Ascending aorta (tissue), 2 donors: ENCODE data around the gene TECPR1. TPM values are rescaled to one million over a fixed set of nuclear protein-coding genes. Genes with fewer than 3 reads are reported as not detected.

Experiments
- DNase-seq, 2 donors: peaks; one replicate each; pipeline ENCODE4 v3.0.0-alpha.2; 2019; ENCODE audit warnings: low spot score in 2 of 2
- H3K27ac ChIP-seq, 2 donors: fragments of 200-600 bp; sonication (generic); one replicate each; pipeline ENCODE4 v1.5.1; 2016 to 2017; ENCODE audit warnings: mild to moderate bottlenecking in 1 of 2
- H3K27me3 ChIP-seq: fragments of 200-600 bp; sonication (generic); one replicate; pipeline ENCODE4 v1.5.1; 2017
- H3K36me3 ChIP-seq, 2 donors: fragments of 200-600 bp; sonication (generic); one replicate each; pipeline ENCODE4 v1.5.1; 2016
- H3K4me1 ChIP-seq, 2 donors: fragments of 200-600 bp; sonication (generic); one replicate each; pipeline ENCODE4 v1.5.1; 2016 to 2017; ENCODE audit warnings: mild to moderate bottlenecking in 1 of 2
- H3K4me3 ChIP-seq, 2 donors: fragments of 200-600 bp; sonication (generic); one replicate each; pipeline ENCODE4 v1.5.1; 2016 to 2017; ENCODE audit warnings: mild to moderate bottlenecking in 1 of 2
- H3K9me3 ChIP-seq, 2 donors: fragments of 200-600 bp; sonication (generic); one replicate each; pipeline ENCODE4 v1.5.1; 2016
- intact Hi-C: fragments of 100-400 bp; cut with DNase I; formaldehyde crosslinking; loops from one replicate; pipeline ENCODE4 v1.15.1; 2023
- total RNA-seq: library from RNA; depleted of rRNA; stranded (reverse); fragments of >200 nt; gene quantifications from one replicate; pipeline ENCODE4 v1.1.0, GENCODE V29; 2016
- TF ChIP-seq, protein P1 (sequence below), 3 experiments: fragments of 200-600 bp in 2 of 3; fragments of 450-650 bp in 1 of 3; sonication (generic) in 2 of 3; IDR thresholded peaks; one replicate each; pipeline ENCODE4 v1.5.1; 2016 to 2019; ENCODE audit warnings: antibody characterized with exemption in 3 of 3, mild to moderate bottlenecking in 1 of 3, moderate library complexity in 1 of 3

TECPR1 gene
- total RNA-seq, 1 donor from 2014 or later: 28.1 TPM

DNA sequence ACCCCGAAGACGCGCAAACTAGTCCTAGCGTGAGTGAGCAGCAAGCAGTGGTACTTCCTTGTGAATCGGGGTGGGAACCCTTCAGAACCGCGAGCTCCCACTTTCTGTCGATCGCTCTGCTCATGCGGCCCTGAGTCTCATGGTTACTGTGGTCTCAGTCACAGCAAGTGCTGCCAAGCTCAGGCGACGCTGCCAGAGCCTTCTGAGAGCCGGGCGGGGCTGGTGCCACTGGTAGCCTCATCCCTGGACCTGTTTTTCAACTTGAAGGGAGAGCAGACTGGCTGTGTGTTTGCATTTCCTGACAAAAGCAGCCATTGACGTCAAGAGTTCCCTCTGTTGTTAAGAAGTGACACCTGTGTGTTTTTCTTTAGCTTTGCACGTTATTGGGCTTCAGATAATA lies 73.7 kb downstream of the TECPR1 start:
- H3K4me3 ChIP-seq: no peak overlapping the region
- TF ChIP-seq, protein P1, sequence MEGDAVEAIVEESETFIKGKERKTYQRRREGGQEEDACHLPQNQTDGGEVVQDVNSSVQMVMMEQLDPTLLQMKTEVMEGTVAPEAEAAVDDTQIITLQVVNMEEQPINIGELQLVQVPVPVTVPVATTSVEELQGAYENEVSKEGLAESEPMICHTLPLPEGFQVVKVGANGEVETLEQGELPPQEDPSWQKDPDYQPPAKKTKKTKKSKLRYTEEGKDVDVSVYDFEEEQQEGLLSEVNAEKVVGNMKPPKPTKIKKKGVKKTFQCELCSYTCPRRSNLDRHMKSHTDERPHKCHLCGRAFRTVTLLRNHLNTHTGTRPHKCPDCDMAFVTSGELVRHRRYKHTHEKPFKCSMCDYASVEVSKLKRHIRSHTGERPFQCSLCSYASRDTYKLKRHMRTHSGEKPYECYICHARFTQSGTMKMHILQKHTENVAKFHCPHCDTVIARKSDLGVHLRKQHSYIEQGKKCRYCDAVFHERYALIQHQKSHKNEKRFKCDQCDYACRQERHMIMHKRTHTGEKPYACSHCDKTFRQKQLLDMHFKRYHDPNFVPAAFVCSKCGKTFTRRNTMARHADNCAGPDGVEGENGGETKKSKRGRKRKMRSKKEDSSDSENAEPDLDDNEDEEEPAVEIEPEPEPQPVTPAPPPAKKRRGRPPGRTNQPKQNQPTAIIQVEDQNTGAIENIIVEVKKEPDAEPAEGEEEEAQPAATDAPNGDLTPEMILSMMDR (IDR thresholded peaks at IDR 0.05): no peak
- no peak for DNase-seq
- peaks cover 11 to 16% of the 10 kb centered on the region in 2 donors for H3K36me3 ChIP-seq
- intact Hi-C loops: no loop called here
- H3K9me3 ChIP-seq: no peaks in the 10 kb centered on the region
- H3K27ac ChIP-seq: no peak overlapping the region
- no peaks in the 10 kb centered on the region for H3K27me3 ChIP-seq
- no peaks in the 10 kb centered on the region for H3K4me1 ChIP-seq

DNA sequence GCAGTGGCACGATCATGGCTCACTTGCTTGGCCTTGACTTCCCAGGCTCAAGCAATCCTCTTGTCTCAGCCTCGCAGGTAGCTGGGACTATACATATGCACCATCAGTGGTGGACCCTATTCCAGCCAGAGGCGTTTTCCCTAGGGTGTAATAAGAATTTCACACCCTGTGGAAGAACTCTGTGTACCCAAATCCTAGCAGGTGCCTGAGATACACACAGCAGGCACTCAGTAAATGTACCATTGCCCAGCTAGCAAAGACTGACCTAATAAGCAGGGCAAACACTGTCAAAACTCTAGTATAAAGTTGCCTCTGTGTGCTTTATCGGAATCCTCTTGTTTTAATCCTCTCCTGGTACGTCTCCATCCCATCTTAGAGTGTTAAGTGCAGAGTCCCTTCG lies 74.5 kb downstream of the TECPR1 start:
- H3K36me3 ChIP-seq: peaks cover 11 to 16% of the 10 kb centered on the region in 2 donors
- intact Hi-C loops: no loop called here
- H3K4me3 ChIP-seq: no peak overlapping the region
- no peak overlapping the region for H3K27ac ChIP-seq
- no peaks in the 10 kb centered on the region for H3K27me3 ChIP-seq
- no peaks in the 10 kb centered on the region for H3K9me3 ChIP-seq
- no peaks in the 10 kb centered on the region for H3K4me1 ChIP-seq
- no peak for DNase-seq
- TF ChIP-seq, protein P1 (IDR thresholded peaks at IDR 0.05): no peak

DNA sequence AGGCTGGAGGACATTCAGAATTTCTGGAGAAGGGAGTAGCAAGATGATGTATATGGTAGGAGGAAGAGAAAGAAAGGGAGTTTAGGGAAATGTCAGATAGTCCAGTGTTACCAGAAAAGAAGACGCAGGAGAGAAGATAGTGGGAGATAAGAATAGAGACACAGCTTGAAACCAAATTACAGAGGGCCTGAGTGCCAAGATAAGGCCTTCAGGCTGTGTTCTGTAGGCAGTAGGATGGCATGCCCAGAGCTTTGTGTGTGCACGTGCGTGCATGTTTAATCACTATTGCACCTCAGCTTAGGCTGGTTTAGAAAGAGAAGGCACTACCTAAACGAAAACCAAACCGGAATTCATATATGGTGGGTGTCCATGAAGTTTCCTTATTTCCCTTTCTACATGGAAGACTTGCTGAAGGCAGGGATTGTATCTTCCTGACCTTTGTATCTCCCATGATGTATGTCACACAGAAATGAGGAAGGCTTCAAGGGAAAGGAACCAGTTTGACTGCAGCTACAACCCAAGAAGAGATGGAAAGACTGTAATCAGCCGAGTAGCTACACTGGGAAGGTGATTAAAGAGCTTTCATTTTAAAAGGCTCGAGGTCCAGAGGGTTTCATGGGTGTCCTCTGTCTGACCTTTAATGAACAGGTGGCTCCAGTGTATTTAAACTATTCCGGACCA lies 76.6 kb downstream of the TECPR1 start:
- no peak overlapping the region for H3K27ac ChIP-seq
- no peaks in the 10 kb centered on the region for H3K4me1 ChIP-seq
- H3K27me3 ChIP-seq: no peaks in the 10 kb centered on the region
- no peaks in the 10 kb centered on the region for H3K9me3 ChIP-seq
- intact Hi-C loops: no loop called here
- no peak for DNase-seq
- peaks cover 16 to 26% of the 10 kb centered on the region in 2 donors for H3K36me3 ChIP-seq
- TF ChIP-seq, protein P1 (IDR thresholded peaks at IDR 0.05): no peak
- H3K4me3 ChIP-seq: no peak overlapping the region

DNA sequence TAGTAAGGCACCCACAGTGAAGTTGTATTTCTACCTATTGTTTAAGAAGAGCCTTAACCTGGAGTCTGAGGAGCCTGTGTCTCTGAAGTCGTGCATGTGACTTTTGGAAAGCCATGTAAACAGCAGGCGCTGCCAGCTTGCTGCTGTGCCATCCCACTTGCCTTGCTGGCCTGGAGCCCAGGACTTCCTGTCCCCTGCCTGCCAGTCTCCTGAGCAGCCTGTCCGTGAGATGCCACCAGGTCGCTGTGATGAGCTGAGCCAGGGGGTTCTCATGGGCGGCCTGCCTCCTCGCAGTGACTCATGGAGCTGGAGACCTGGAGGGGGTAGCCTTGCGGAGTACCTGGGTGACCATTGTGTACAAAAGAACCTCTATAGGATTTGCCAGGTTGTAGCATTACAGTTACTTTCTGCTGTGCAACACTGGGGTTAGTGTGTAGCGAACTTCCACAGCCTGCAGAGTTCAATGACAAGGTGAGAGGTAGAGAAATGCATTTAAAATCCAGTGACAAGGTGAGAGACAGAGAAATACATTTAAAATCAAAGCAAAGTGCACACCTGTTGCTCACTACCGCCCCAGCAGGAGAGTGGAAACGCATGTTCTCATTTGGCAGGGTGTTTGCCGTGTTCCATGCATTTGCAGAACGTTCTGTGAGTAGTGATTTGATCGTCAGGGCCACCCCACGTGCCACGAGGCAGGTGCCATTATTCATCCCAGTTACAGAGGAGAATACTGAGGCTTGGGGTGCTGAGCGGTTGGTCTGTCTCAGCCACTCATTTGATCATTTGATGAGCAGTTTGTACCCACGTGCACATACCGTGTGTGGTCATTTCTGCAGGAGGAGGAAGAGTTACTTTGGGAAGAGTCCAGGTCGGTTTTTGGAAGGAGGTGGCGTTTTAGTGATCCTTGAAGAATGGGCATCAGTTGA lies 77.4 kb downstream of the TECPR1 start:
- H3K27me3 ChIP-seq: no peaks in the 10 kb centered on the region
- no peak overlapping the region for H3K4me3 ChIP-seq
- peaks cover 16 to 26% of the 10 kb centered on the region in 2 donors for H3K36me3 ChIP-seq
- no peak for DNase-seq
- no peak overlapping the region for H3K27ac ChIP-seq
- TF ChIP-seq, protein P1 (IDR thresholded peaks at IDR 0.05): no peak
- no peaks in the 10 kb centered on the region for H3K9me3 ChIP-seq
- intact Hi-C loops: no loop called here
- no peaks in the 10 kb centered on the region for H3K4me1 ChIP-seq

DNA sequence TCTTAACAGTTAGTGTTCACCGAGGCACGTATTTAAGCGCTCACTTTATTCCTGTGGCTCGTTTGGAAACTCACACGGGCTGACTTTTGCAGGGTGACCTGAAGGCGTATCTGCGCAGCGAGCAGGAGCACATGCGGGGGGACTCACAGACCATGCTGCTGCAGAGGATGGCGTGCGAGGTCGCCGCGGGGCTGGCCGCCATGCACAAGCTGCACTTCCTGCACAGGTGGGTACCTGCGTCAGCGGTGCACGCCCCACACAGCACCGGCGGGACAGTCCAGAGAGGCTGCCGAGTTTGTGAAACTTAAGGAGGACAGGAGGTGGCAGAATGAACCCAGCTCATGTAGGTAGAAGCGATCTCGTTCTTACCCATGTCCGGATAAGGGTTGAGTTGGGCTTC lies 80.6 kb downstream of the TECPR1 start:
- H3K36me3 ChIP-seq: peaks cover 14 to 26% of the 10 kb centered on the region in 2 donors
- H3K9me3 ChIP-seq: no peaks in the 10 kb centered on the region
- intact Hi-C loops: no loop called here
- TF ChIP-seq, protein P1 (IDR thresholded peaks at IDR 0.05): no peak
- H3K4me3 ChIP-seq: no peak overlapping the region
- no peak for DNase-seq
- no peaks in the 10 kb centered on the region for H3K4me1 ChIP-seq
- no peaks in the 10 kb centered on the region for H3K27me3 ChIP-seq
- H3K27ac ChIP-seq: no peak overlapping the region
